Measurements from ENCODE around the gene ARL2. TPM values are rescaled to one million over a fixed set of nuclear protein-coding genes. Genes with fewer than 3 reads are reported as not detected.

Gene ARL2
- total RNA-seq, 1 experiment from 2014 or later: 103 TPM

GRCh38 chr11:65017937-65018336, 4.0 kb downstream of the ARL2 start:
- H3K4me3 ChIP-seq (ENCODE audit: low read depth, low read length): no peak overlapping the region
- TF ChIP-seq, protein P1, sequence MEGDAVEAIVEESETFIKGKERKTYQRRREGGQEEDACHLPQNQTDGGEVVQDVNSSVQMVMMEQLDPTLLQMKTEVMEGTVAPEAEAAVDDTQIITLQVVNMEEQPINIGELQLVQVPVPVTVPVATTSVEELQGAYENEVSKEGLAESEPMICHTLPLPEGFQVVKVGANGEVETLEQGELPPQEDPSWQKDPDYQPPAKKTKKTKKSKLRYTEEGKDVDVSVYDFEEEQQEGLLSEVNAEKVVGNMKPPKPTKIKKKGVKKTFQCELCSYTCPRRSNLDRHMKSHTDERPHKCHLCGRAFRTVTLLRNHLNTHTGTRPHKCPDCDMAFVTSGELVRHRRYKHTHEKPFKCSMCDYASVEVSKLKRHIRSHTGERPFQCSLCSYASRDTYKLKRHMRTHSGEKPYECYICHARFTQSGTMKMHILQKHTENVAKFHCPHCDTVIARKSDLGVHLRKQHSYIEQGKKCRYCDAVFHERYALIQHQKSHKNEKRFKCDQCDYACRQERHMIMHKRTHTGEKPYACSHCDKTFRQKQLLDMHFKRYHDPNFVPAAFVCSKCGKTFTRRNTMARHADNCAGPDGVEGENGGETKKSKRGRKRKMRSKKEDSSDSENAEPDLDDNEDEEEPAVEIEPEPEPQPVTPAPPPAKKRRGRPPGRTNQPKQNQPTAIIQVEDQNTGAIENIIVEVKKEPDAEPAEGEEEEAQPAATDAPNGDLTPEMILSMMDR (IDR thresholded peaks at IDR 0.05; ENCODE audit: insufficient read depth in 1 of 2, low read depth in 1 of 2, low read length in 1 of 2, severe bottlenecking in 1 of 2, unreplicated experiment in 1 of 2): no peak
- intact Hi-C loops (cut with micrococcal nuclease; ENCODE audit: unreplicated experiment): no loop called here
- BruUV-seq (replicated peaks): no TSS peak
- no peaks in the 10 kb centered on the region for H3K9me3 ChIP-seq
- no peaks in the 10 kb centered on the region for H3K9me3 Mint-ChIP-seq (ENCODE audit: unreplicated experiment)
- no peak overlapping the region for H3K27ac Mint-ChIP-seq (ENCODE audit: unreplicated experiment)
- no peak overlapping the region for H3K4me3 Mint-ChIP-seq (ENCODE audit: unreplicated experiment)
- H3K4me1 Mint-ChIP-seq (ENCODE audit: low read depth, unreplicated experiment): peaks cover 17% of the 10 kb centered on the region
- no peaks in the 10 kb centered on the region for H3K27me3 Mint-ChIP-seq (ENCODE audit: insufficient read depth, unreplicated experiment)
- no peak for DNase-seq
- POLR2A ChIA-PET: no interaction called here
- peaks cover 29% of the 10 kb centered on the region for H3K36me3 Mint-ChIP-seq (ENCODE audit: insufficient read depth, unreplicated experiment)
- peaks cover 4% of the 10 kb centered on the region; the same call in 1 of the 2 replicates for H3K36me3 ChIP-seq (ENCODE audit: control insufficient read depth, insufficient read depth, low read length)
- CTCF ChIA-PET: no interaction called here
- H3K27me3 ChIP-seq (replicated peaks; ENCODE audit: control insufficient read depth, insufficient read depth, low read length): no peaks in the 10 kb centered on the region
- H3K4me1 ChIP-seq: peaks cover 12% of the 10 kb centered on the region

GRCh38 chr11:65019824-65020223, 5.9 kb downstream of the ARL2 start:
- Mint-ChIP-seq H3K9me3 (ENCODE audit: unreplicated experiment) (no peaks in the 10 kb centered on the region), H3K4me3 (ENCODE audit: unreplicated experiment) (no peak overlapping the region), H3K27ac (ENCODE audit: unreplicated experiment) (no peak overlapping the region)

DNA sequence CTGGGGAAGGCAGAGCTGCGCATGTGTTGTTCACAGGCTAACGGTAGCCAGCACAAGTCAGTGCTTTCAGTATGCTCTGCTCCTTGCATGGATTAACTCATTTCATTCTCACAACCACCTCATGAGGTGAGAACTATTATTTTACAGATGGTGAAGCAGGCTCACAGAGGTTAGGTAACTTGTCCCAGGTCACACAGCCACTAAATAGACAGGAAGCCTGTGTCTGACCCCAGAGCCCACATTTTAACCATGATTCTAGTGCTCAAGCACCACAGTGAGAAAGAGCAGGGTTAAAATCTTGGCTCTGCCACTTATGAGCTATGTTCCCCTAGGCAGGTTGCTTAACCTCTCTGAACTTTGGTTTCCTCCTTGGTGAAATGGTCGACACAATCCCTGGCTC, 7.0 kb downstream of the ARL2 start:
- H3K4me1 Mint-ChIP-seq (ENCODE audit: low read depth, unreplicated experiment): peaks cover 11% of the 10 kb centered on the region
- H3K4me3 Mint-ChIP-seq (ENCODE audit: unreplicated experiment): no peak overlapping the region
- Histone ChIP-seq H3K36me3 (ENCODE audit: control insufficient read depth, insufficient read depth, low read length) (peaks cover 4% of the 10 kb centered on the region; the same call in 1 of the 2 replicates), H3K4me3 (ENCODE audit: low read depth, low read length) (no peak overlapping the region), H3K4me1 (no peaks in the 10 kb centered on the region), H3K27me3 (replicated peaks; ENCODE audit: control insufficient read depth, insufficient read depth, low read length) (no peaks in the 10 kb centered on the region), H3K9me3 (no peaks in the 10 kb centered on the region)
- no peak for DNase-seq
- intact Hi-C loops (cut with micrococcal nuclease; ENCODE audit: unreplicated experiment): no loop called here
- H3K36me3 Mint-ChIP-seq (ENCODE audit: insufficient read depth, unreplicated experiment): peaks cover 16% of the 10 kb centered on the region
- TF ChIP-seq, protein P1 (IDR thresholded peaks at IDR 0.05; ENCODE audit: insufficient read depth in 1 of 2, low read depth in 1 of 2, low read length in 1 of 2, severe bottlenecking in 1 of 2, unreplicated experiment in 1 of 2): no peak
- H3K9me3 Mint-ChIP-seq (ENCODE audit: unreplicated experiment): no peaks in the 10 kb centered on the region
- CTCF ChIA-PET: interaction anchor here (0.7 kb wide), 1 partner anchor 197 kb away, joined by 4 read pairs; no protein-coding TSS in a partner anchor
- BruUV-seq (replicated peaks): no TSS peak
- POLR2A ChIA-PET: no interaction called here
- no peak overlapping the region for H3K27ac Mint-ChIP-seq (ENCODE audit: unreplicated experiment)
- H3K27me3 Mint-ChIP-seq (ENCODE audit: insufficient read depth, unreplicated experiment): no peaks in the 10 kb centered on the region

More at GRCh38 chr11:65019824-65020223, 5.9 kb downstream of the ARL2 start:
- Histone ChIP-seq H3K9me3 (no peaks in the 10 kb centered on the region), H3K4me3 (ENCODE audit: low read depth, low read length) (no peak overlapping the region), H3K4me1 (peaks cover 7% of the 10 kb centered on the region), H3K27me3 (replicated peaks; ENCODE audit: control insufficient read depth, insufficient read depth, low read length) (no peaks in the 10 kb centered on the region), H3K36me3 (ENCODE audit: control insufficient read depth, insufficient read depth, low read length) (peaks cover 4% of the 10 kb centered on the region; the same call in 1 of the 2 replicates)
- intact Hi-C loops (cut with micrococcal nuclease; ENCODE audit: unreplicated experiment): no loop called here
- DNase-seq: no peak
- H3K4me1 Mint-ChIP-seq (ENCODE audit: low read depth, unreplicated experiment): peaks cover 12% of the 10 kb centered on the region
- ChIA-PET POLR2A (no interaction called here), CTCF (no interaction called here)
- TF ChIP-seq, protein P1 (IDR thresholded peaks at IDR 0.05; ENCODE audit: insufficient read depth in 1 of 2, low read depth in 1 of 2, low read length in 1 of 2, severe bottlenecking in 1 of 2, unreplicated experiment in 1 of 2): no peak
- H3K27me3 Mint-ChIP-seq (ENCODE audit: insufficient read depth, unreplicated experiment): no peaks in the 10 kb centered on the region
- peaks cover 16% of the 10 kb centered on the region for H3K36me3 Mint-ChIP-seq (ENCODE audit: insufficient read depth, unreplicated experiment)
- BruUV-seq (replicated peaks): no TSS peak

All from Caco-2 (cell line).